H7 (cell line): ENCODE results near the gene CLK3. TPM values are rescaled to one million over a fixed set of nuclear protein-coding genes. Genes with fewer than 3 reads are reported as not detected.
"Not testable (repeated sequence)": the region's sequence is repeated elsewhere in the genome, so short reads cannot be mapped to it uniquely, and the experiment has no call there.

ENCODE experiments used
- DNase-seq: peaks from one replicate; pipeline ENCODE4 v3.0.0; 2012
- H3K27me3 ChIP-seq: 2 replicates; pipeline ENCODE4 v1.6.0; 2011; ENCODE audit warnings: mild to moderate bottlenecking, low read length; ENCODE audit not compliant: control insufficient read depth, insufficient read depth
- H3K36me3 ChIP-seq: replicated peaks from 2 replicates; pipeline ENCODE4 v1.5.1; 2011; ENCODE audit warnings: low read length; ENCODE audit not compliant: control insufficient read depth, insufficient read depth
- H3K4me3 ChIP-seq: 2 replicates; pipeline ENCODE4 v1.5.1; 2011; ENCODE audit warnings: low read depth, mild to moderate bottlenecking, control low read depth, low read length, moderate library complexity; ENCODE audit not compliant: insufficient read depth
- total RNA-seq: library from RNA; depleted of rRNA; stranded (reverse); fragments of >200 nt; shearing (Covaris generic); gene quantifications from 2 replicates; pipeline ENCODE4 v1.2.3, GENCODE V29; 2014

Gene CLK3
- total RNA-seq, 1 experiment from 2014 or later, result 50.6 TPM

DNA sequence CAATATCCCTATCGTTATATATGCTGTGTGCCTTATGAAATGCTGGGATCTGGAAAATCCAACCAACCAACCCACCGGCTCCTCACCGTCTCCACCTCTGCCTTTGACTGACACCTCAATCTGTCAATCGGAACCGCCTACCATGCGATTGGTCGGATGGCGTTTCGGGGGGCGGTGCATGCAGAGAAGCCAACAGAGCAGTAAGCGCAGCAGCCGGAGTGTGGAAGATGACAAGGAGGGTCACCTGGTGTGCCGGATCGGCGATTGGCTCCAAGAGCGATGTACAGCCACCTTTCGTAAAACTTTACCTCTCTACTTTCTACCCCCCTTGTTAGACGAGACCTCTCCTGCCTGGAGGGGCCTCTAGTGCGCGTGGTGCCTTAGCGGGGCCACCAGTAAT, 6.3 kb downstream of the CLK3 start:
- no peaks in the 10 kb centered on the region for H3K27me3 ChIP-seq
- H3K4me3 ChIP-seq, result no peak overlapping the region
- peak; percentile 93 for DNase-seq
- peaks cover 58% of the 10 kb centered on the region for H3K36me3 ChIP-seq

DNA sequence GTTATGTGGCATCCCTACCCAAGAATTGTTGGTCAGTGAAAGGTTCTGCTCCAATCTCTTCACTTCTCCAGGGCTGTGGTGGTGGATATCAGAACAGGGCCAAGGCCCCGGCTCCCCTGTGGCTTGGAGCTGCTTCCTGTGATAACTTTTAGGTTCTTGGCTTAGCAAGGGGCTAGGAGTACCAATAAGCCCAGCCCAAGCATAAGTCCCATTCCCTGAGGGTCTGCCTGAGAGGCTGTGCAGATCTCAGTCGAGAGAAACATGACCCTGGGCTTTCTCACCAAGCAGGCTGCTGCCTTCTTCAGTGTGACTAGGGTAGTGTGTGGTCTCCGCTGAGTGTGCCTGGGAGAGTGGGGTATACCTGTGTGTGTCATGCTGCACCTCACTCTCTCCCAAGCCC, 7.1 kb downstream of the CLK3 start:
- Histone ChIP-seq H3K27me3 (no peaks in the 10 kb centered on the region), H3K36me3 (peaks cover 64% of the 10 kb centered on the region), H3K4me3 (no peak overlapping the region)
- DNase-seq, result no peak

DNA sequence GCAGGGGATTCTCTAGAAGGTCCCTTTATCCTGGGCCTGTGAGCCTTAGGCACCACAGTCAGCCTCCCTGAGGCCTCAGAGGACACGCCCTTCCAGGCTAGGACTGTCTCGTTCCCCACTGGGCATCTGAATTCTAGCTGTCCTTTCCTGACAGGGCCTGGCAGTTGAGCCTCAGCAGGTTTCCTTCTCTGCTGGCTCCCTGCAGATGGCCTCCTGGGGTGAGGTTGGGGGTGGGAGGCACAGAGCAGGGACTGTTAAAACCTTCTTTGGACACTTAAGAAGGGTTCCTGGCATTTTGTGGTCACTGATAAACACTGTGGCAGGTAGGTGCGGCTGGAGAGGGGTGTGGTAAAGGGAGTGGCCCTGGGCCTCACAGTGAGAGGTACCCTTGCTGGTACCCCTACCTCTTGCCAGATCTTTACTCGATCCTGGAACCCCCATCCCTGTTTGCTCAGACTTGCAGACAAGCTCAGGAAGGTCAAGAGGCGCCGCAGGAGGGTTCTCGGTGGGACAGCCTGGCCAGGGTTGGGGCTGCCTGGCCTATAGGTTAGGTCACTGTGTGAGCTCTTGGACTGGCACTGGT, 8.5 kb downstream of the CLK3 start:
- Histone ChIP-seq H3K36me3 (peaks cover 75% of the 10 kb centered on the region), H3K4me3 (no peak overlapping the region), H3K27me3 (no peaks in the 10 kb centered on the region)
- peak; percentile 11 for DNase-seq

DNA sequence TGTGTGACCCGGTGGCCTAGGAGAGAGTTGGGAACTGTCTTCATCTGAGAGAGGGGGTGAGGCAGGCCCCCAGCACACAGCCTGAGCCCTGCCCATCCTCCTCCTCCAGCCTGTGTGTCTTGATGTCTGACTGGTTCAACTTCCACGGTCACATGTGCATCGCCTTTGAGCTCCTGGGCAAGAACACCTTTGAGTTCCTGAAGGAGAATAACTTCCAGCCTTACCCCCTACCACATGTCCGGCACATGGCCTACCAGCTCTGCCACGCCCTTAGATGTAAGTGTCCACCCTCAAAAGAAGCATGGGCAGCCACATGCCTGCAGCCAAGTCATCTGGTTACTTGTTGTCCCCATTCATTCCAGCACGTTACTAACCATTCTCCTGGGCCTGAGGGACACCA, 10.1 kb downstream of the CLK3 start:
- Histone ChIP-seq H3K27me3 (no peaks in the 10 kb centered on the region), H3K36me3 (peaks cover 73% of the 10 kb centered on the region), H3K4me3 (no peak overlapping the region)
- DNase-seq, result no peak

DNA sequence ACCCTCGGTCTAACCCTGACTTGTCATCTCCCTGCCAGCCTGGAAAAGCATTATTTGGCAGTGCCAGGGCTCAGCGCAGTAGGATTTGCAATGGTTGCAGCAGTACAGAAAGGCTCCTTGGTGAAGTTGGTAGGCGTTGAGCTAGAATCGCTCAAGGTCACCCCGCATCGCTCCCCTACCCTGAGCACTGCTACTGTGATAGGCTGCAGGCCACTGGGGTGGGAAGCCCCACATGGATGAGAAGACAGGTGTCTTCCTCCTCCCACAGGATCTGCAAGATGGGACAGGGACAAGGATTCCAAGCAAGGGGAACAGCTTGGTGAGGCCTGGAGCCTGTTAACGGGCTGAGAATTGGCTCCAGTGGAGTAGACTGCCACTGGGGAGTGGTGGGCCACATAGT, 10.7 kb downstream of the CLK3 start:
- no peaks in the 10 kb centered on the region for H3K27me3 ChIP-seq
- DNase-seq, result no peak
- no peak overlapping the region for H3K4me3 ChIP-seq
- peaks cover 69% of the 10 kb centered on the region for H3K36me3 ChIP-seq

DNA sequence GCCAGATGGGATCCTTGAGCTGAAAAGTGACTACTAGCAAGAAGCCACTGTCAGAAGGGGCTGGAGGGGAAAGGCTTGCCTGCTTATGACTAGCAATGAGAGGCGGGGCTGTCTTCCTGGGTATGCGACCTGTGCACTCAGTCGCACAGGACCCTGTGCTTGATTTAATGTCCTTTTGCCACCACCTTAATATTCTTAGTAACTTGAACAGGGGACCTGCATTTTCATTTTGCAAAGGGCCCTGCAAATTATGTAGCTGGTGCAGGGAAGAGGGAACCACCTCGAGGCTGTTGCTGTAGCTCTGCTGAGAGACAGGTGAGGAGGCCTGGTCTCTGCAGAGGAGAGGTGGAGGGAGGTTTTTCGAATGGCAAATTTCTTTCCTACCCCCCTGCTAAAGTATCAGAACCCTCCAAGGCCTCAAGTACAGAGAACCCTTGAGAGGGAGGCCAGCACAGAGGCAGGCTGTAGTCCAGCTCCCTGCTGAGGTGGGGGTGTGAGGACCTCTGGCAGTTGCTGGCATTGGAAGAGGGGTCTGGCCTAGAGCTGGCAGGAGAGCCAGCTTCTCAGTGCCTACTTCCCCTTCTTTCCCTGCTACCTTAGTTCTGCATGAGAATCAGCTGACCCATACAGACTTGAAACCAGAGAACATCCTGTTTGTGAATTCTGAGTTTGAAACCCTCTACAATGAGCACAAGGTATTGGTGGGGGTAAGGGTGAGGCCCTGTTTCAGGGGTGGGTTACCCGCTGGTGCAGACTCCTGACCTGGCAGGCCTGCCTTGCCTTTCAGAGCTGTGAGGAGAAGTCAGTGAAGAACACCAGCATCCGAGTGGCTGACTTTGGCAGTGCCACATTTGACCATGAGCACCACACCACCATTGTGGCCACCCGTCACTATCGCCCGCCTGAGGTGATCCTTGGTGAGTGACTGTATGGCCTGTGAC, 11.4 kb downstream of the CLK3 start:
- DNase-seq, result no peak
- no peaks in the 10 kb centered on the region for H3K27me3 ChIP-seq
- H3K4me3 ChIP-seq, result no peak overlapping the region
- peaks cover 68% of the 10 kb centered on the region for H3K36me3 ChIP-seq

DNA sequence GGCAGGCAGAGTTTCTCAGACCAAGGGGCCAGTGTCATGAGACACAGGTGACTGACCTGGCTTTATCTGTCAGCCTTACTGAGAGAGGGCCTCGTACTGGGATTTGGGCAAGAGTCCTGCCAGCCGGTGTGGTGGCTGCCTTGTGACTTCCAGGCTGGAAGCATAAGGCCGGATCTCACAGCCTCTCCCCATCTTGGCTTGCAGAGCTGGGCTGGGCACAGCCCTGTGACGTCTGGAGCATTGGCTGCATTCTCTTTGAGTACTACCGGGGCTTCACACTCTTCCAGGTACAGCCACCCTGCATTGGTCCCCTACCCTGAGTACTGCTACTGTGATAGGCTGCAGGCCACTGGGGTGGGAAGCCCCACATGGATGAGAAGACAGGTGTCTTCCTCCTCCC, 12.1 kb downstream of the CLK3 start:
- Histone ChIP-seq H3K36me3 (peaks cover 68% of the 10 kb centered on the region), H3K4me3 (no peak overlapping the region), H3K27me3 (no peaks in the 10 kb centered on the region)
- DNase-seq, result no peak

DNA sequence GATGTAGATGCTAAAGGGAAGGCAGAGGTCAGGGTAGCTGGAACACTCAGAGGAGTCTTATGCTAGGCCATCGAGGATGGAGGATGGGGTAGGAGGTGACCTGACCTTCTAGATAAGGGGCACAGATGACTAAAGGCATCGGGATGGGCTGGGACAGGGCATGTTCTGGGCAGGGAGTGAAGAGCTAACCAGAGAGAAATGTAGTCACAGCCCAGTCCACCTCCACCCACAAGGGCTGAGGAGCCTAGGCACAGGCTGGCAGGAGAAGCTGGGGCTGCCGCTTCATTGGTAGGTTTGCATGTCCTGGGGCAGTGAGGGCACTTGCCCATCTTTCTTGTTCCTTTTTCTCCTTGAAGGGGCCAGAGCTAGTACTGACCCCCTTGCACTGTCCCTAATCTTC, 12.6 kb downstream of the CLK3 start:
- peak; percentile 4 for DNase-seq
- Histone ChIP-seq H3K4me3 (no peak overlapping the region), H3K27me3 (no peaks in the 10 kb centered on the region), H3K36me3 (peaks cover 66% of the 10 kb centered on the region)

DNA sequence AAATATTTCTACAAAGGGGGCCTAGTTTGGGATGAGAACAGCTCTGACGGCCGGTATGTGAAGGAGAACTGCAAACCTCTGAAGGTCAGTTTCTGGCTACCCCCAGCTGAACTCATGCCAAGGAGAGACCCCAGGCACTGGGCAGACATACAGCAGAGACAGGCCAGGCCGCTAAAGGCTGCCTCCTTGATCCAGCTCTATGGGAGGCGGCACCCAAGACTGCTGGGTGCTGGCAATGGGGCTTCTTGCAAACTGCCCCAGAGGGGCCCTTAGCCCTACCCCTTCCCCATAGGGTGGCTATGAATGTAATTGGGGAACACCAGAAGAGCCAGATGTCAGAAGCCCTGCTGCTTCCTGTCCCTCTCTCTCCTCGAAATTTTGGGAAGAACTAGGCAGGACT, 13.3 kb downstream of the CLK3 start:
- Histone ChIP-seq H3K27me3 (no peaks in the 10 kb centered on the region), H3K4me3 (no peak overlapping the region), H3K36me3 (peaks cover 60% of the 10 kb centered on the region)
- DNase-seq, result no peak

DNA sequence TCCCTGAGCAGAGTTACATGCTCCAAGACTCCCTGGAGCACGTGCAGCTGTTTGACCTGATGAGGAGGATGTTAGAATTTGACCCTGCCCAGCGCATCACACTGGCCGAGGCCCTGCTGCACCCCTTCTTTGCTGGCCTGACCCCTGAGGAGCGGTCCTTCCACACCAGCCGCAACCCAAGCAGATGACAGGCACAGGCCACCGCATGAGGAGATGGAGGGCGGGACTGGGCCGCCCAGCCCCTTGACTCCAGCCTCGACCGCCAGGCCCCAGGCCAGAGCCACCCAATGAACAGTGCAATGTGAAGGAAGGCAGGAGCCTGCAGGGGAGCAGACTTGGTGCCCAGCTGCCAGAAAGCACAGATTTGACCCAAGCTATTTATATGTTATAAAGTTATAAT, 14.1 kb downstream of the CLK3 start:
- peaks cover 56% of the 10 kb centered on the region for H3K36me3 ChIP-seq
- not testable (repeated sequence) for H3K4me3 ChIP-seq, H3K27me3 ChIP-seq, DNase-seq

DNA sequence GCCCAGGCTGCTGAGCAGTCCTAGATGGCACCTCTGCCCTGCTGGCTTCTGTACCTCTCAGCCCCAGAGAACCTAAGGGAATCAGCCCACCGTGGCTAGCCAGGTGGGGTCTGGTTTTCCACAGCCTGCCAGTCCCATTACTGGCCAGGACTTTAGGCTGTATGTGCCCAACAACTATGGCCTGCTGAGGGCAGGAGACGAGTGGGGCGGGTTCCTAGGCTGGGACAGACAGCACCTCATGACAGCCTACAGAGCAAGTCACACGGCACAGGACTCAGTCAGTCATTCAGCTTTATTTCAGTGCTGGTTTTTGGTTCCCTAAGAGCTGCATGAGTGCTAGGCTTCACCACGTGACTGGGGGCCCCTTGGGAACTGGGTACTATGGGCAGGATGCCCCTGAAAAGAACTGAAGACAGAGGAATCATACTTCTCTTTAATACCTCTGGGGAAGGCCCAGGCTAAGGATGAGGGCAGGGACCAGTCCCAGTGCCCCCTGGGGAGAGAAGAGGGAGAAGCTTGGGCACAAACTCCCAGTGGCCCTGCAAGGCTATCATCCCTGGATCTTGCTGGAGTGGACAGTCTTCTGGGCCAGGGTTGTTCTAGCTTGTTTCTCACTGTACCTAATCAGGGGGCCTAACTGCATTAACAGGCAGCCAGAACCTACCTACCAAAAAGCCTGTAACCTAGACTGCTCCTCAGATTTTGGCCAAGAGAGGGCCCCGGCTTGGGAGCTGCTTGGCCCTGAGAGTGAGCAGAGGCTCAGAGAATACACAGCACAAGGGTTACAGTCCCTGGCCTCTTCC, 14.8 kb downstream of the CLK3 start:
- H3K36me3 ChIP-seq, result peaks cover 51% of the 10 kb centered on the region
- no peak for DNase-seq

DNA sequence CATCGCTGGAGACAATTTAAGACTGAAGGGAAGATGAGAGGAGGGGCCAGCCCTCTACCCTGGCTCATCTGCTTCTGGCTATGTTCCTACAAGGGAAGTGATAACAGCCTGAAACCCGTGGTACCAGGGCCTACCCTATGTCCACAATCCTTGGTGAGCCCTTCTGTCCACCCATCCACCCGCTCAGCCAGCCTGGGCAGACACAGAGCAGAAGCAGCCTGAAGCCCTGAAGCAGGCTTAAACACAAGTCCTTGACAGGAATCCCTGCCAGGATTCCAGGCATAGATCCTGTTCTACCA, 15.4 kb downstream of the CLK3 start:
- Histone ChIP-seq H3K4me3 (no peak overlapping the region), H3K27me3 (no peaks in the 10 kb centered on the region), H3K36me3 (peaks cover 45% of the 10 kb centered on the region)
- DNase-seq, result no peak

More for the DNA sequence above, 14.8 kb downstream of the CLK3 start:
- Histone ChIP-seq H3K27me3 (no peaks in the 10 kb centered on the region), H3K4me3 (no peak overlapping the region)

DNA sequence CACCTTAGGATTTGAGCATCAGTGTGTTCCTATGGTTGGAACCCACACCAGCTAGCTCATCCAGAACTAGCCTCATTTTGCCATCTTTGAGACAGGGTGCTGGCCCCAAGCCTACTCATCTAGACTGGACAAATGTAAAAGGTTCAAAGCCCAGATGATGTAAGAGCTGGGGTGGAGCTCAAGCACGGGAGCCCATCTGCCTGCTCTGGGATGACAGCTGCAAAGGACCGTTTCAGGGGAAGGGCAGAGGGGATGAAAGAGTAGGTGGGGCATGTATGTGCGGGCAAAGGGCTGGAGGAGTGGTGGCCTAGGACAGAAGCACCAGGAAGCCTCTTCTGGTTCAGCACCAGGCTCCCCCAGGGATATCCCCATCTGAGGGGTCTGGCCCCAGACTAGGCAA, 15.8 kb downstream of the CLK3 start:
- no peak for DNase-seq
- Histone ChIP-seq H3K36me3 (peaks cover 42% of the 10 kb centered on the region), H3K27me3 (no peaks in the 10 kb centered on the region), H3K4me3 (no peak overlapping the region)

DNA sequence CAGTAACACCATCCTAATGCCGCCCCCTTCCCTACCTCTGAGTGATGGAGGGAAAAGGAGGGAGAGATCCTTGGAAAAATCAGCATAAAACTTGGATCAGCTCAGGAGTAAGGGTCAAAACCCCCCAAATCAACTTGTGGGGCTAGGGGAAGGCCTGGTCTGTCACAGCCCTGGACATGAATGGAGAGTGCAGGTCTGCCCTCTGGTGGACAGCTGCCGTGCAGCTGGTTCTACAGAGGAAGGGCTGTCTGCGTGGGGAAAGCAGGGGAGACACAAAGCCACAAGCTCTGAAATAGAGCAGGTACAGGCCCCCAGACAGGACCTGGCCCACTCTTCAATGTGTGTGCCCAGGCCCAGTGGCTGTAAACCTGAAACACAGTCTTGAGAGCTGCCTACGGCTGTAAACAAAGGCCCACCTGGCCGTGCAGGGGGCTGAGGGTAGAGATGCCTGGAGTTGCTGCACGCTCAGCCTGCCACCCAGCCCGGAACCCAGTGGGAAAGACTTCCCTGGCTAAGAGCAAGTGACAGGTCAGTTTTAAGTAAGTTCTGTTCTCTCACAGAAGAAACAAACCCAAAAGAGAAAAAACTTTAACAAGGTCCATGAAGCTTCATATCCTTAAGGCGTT, 16.4 kb downstream of the CLK3 start:
- DNase-seq, result peak; percentile 90
- no peak overlapping the region for H3K4me3 ChIP-seq
- H3K36me3 ChIP-seq, result peaks cover 39% of the 10 kb centered on the region
- no peaks in the 10 kb centered on the region for H3K27me3 ChIP-seq
